ENCODE data around the gene SBK3.
"Not testable (repeated sequence)": the region's sequence is repeated elsewhere in the genome, so short reads cannot be mapped to it uniquely, and the experiment has no call there.

The SBK3 gene

GRCh38 chr19:55545443-55545842 is at the start of gene SBK3:
Gene SBK3 (minus strand): TSS chr19:55545543. CDS start chr19:55545543, 0 bp downstream.
- DNase-seq, result no peak

GRCh38 chr19:55593096-55593772 is 47.9 kb upstream of the SBK3 start:
- no peak for DNase-seq

GRCh38 chr19:55592391-55593090 is 47.2 kb upstream of the SBK3 start:
- no peak for DNase-seq

GRCh38 chr19:55591555-55591954 is 46.2 kb upstream of the SBK3 start:
- DNase-seq, result no peak

GRCh38 chr19:55590617-55591016 is 45.3 kb upstream of the SBK3 start:
- DNase-seq, result no peak

GRCh38 chr19:55590109-55590508 is 44.8 kb upstream of the SBK3 start:
- no peak for DNase-seq

GRCh38 chr19:55588738-55589137 is 43.4 kb upstream of the SBK3 start:
- DNase-seq, result no peak

GRCh38 chr19:55586976-55587668 is 41.8 kb upstream of the SBK3 start:
- no peak for DNase-seq

GRCh38 chr19:55585658-55586339 is 40.5 kb upstream of the SBK3 start:
- no peak for DNase-seq

- DNase-seq, result no peak
Measured at GRCh38 chr19:55584871-55585270, 39.5 kb upstream of the SBK3 start.

GRCh38 chr19:55583897-55584296 is 38.6 kb upstream of the SBK3 start:
- DNase-seq, result not testable (repeated sequence)

GRCh38 chr19:55582284-55582683 is 36.9 kb upstream of the SBK3 start:
- not testable (repeated sequence) for DNase-seq

GRCh38 chr19:55581823-55582223 is 36.5 kb upstream of the SBK3 start:
- DNase-seq, result no peak

- DNase-seq, result no peak
Measured at GRCh38 chr19:55581145-55581822, 35.9 kb upstream of the SBK3 start.

- DNase-seq, result peak; percentile 64
Measured at GRCh38 chr19:55580628-55581144, 35.3 kb upstream of the SBK3 start, which contains the start of gene ZNF579. Gene ZNF579 (minus strand): TSS chr19:55580848. CDS start chr19:55579639, 1,209 bp downstream.

- DNase-seq, result no peak
Measured at GRCh38 chr19:55579766-55580621, 34.7 kb upstream of the SBK3 start.

- DNase-seq, result no peak
Measured at GRCh38 chr19:55578761-55579747, 33.7 kb upstream of the SBK3 start.

GRCh38 chr19:55578031-55578760 is 32.9 kb upstream of the SBK3 start:
- DNase-seq, result no peak

GRCh38 chr19:55576746-55577145 is 31.4 kb upstream of the SBK3 start:
- DNase-seq, result no peak

All from GF-D8 (cell line).